Neural progenitor cell (in vitro differentiated cells): ENCODE data around the gene COX7A2L. TPM values are rescaled to one million over a fixed set of nuclear protein-coding genes. Genes with fewer than 3 reads are reported as not detected.

Source experiments
- DNase-seq: peaks from one replicate; pipeline ENCODE4 v3.0.0-alpha.2; 2016; ENCODE audit warnings: low spot score
- H2AFZ ChIP-seq: fragments of 200-600 bp; sonication (generic); replicated peaks from 2 replicates; pipeline ENCODE4 v1.6.1; 2016; ENCODE audit warnings: antibody characterized with exemption
- H3F3A ChIP-seq: fragments of 200-600 bp; sonication (generic); 2 replicates; pipeline ENCODE4 v1.6.1; 2016; ENCODE audit warnings: antibody characterized with exemption, low read depth
- H3K27ac ChIP-seq: fragments of 200-600 bp; sonication (generic); 2 replicates; pipeline ENCODE4 v1.5.1; 2016; ENCODE audit warnings: mild to moderate bottlenecking
- H3K27me3 ChIP-seq: fragments of 200-600 bp; sonication (generic); 2 replicates; pipeline ENCODE4 v1.6.1; 2016; ENCODE audit warnings: mild to moderate bottlenecking, moderate library complexity
- H3K36me3 ChIP-seq: fragments of 200-600 bp; sonication (generic); 2 replicates; pipeline ENCODE4 v1.5.1; 2016
- H3K4me1 ChIP-seq: fragments of 200-600 bp; sonication (generic); 2 replicates; pipeline ENCODE4 v1.6.1; 2016; ENCODE audit warnings: mixed run types
- H3K4me2 ChIP-seq: fragments of 200-600 bp; sonication (generic); 2 replicates; pipeline ENCODE4 v1.6.1; 2016
- H3K4me3 ChIP-seq: fragments of 200-600 bp; sonication (generic); 2 replicates; pipeline ENCODE4 v1.5.1; 2016
- H3K79me2 ChIP-seq: fragments of 200-600 bp; sonication (generic); 2 replicates; pipeline ENCODE4 v1.6.1; 2016; ENCODE audit warnings: low read depth
- H3K9ac ChIP-seq: fragments of 200-600 bp; sonication (generic); 2 replicates; pipeline ENCODE4 v1.6.1; 2016
- H3K9me3 ChIP-seq: fragments of 200-600 bp; sonication (generic); 2 replicates; pipeline ENCODE4 v1.5.1; 2016; ENCODE audit warnings: low read depth
- H4K20me1 ChIP-seq: fragments of 200-600 bp; sonication (generic); 2 replicates; pipeline ENCODE4 v1.6.1; 2016; ENCODE audit warnings: low read depth
- H3K27ac Mint-ChIP-seq: 3 replicates; pipeline ENCODE4 v1.8.0; 2021; ENCODE audit warnings: mixed read lengths
- H3K27me3 Mint-ChIP-seq: 2 replicates; pipeline ENCODE4 v1.8.0; 2022; ENCODE audit warnings: low read depth, mild to moderate bottlenecking, inconsistent platforms, moderate library complexity, mixed read lengths; ENCODE audit not compliant: insufficient read depth
- H3K36me3 Mint-ChIP-seq: 3 replicates; pipeline ENCODE4 v1.8.0; 2021; ENCODE audit warnings: mixed read lengths
- H3K4me1 Mint-ChIP-seq: 3 replicates; pipeline ENCODE4 v1.8.0; 2021; ENCODE audit warnings: mixed read lengths
- H3K4me3 Mint-ChIP-seq: 3 replicates; pipeline ENCODE4 v1.8.0; 2021; ENCODE audit warnings: mild to moderate bottlenecking, moderate library complexity, mixed read lengths
- H3K9me3 Mint-ChIP-seq: 3 replicates; pipeline ENCODE4 v1.8.0; 2020; ENCODE audit warnings: mixed read lengths
- CTCF ChIP-seq: fragments of 200-600 bp; sonication (generic); IDR thresholded peaks from 2 replicates; pipeline ENCODE4 v1.5.1; 2017; ENCODE audit warnings: antibody characterized with exemption, mild to moderate bottlenecking
- EZH2 ChIP-seq: fragments of 200-600 bp; sonication (generic); IDR thresholded peaks from 2 replicates; pipeline ENCODE4 v1.6.1; 2017; ENCODE audit warnings: antibody characterized with exemption, mild to moderate bottlenecking, moderate library complexity
- EZH2phosphoT487 ChIP-seq: fragments of 200-600 bp; sonication (generic); IDR thresholded peaks from 2 replicates; pipeline ENCODE4 v1.6.1; 2017; ENCODE audit warnings: antibody characterized with exemption
- total RNA-seq: library from RNA; depleted of rRNA; stranded (reverse); fragments of >200 nt; gene quantifications from 2 replicates; pipeline ENCODE4 v1.2.3, GENCODE V29; 2015; ENCODE audit warnings: low replicate concordance

The COX7A2L gene
- total RNA-seq: 212 and 292 TPM in 2 replicates

- Mint-ChIP-seq H3K27me3 (peaks cover 5% of the 10 kb centered on the region), H3K4me3 (peak within 1 kb of the TSS; percentile 92), H3K36me3 (no peaks in the 10 kb centered on the region), H3K9me3 (no peaks in the 10 kb centered on the region), H3K4me1 (peaks cover 27% of the 10 kb centered on the region), H3K27ac (peak within 1 kb of the TSS; percentile 100)
- H3K27me3 ChIP-seq: peaks cover 5% of the 10 kb centered on the region
- peaks cover 27% of the 10 kb centered on the region for H4K20me1 ChIP-seq
- TF ChIP-seq EZH2phosphoT487 (no peak), CTCF (peak; percentile 44)
- H3K79me2 ChIP-seq: peaks cover 49% of the 10 kb centered on the region
- peak within 1 kb of the TSS; percentile 84 for H3K27ac ChIP-seq
- peak within 1 kb of the TSS; percentile 89 for H3K9ac ChIP-seq
- H3K4me2 ChIP-seq: peak within 1 kb of the TSS; percentile 93
- peak; percentile 97 for DNase-seq
- H2AFZ ChIP-seq: peak within 1 kb of the TSS; percentile 90
- peaks cover 7% of the 10 kb centered on the region for H3F3A ChIP-seq
- H3K36me3 ChIP-seq: no peaks in the 10 kb centered on the region
- H3K4me1 ChIP-seq: peaks cover 18% of the 10 kb centered on the region
- no peaks in the 10 kb centered on the region for H3K9me3 ChIP-seq
- peak within 1 kb of the TSS; percentile 81 for H3K4me3 ChIP-seq
Measured at GRCh38 chr2:42360890-42361727, at the start of gene COX7A2L. TSS of gene COX7A2L (minus strand) at chr2:42361217. CDS start at chr2:42361161, 56 bp downstream.

- H3K36me3 ChIP-seq: no peaks in the 10 kb centered on the region
- H3K4me2 ChIP-seq: no peak overlapping the region
- H3F3A ChIP-seq: no peaks in the 10 kb centered on the region
- no peaks in the 10 kb centered on the region for H3K9me3 ChIP-seq
- no peak overlapping the region for H3K27ac Mint-ChIP-seq
- no peak for TF ChIP-seq CTCF
- TF ChIP-seq EZH2phosphoT487: no peak
- TF ChIP-seq EZH2: no peak
- H3K27ac ChIP-seq: no peak overlapping the region
- no peaks in the 10 kb centered on the region for H3K36me3 Mint-ChIP-seq
- H3K4me1 Mint-ChIP-seq: no peaks in the 10 kb centered on the region
- H2AFZ ChIP-seq: no peak overlapping the region
- no peaks in the 10 kb centered on the region for H3K27me3 ChIP-seq
- H3K9me3 Mint-ChIP-seq: peaks cover 5% of the 10 kb centered on the region
- H3K27me3 Mint-ChIP-seq: no peaks in the 10 kb centered on the region
- H3K4me1 ChIP-seq: no peaks in the 10 kb centered on the region
- H3K9ac ChIP-seq: no peak overlapping the region
- no peaks in the 10 kb centered on the region for H3K79me2 ChIP-seq
- no peak overlapping the region for H3K4me3 ChIP-seq
- no peak overlapping the region for H3K4me3 Mint-ChIP-seq
- no peaks in the 10 kb centered on the region for H4K20me1 ChIP-seq
- no peak for DNase-seq
Measured at GRCh38 chr2:42408009-42408408, 47.0 kb upstream of the COX7A2L start.

DNA sequence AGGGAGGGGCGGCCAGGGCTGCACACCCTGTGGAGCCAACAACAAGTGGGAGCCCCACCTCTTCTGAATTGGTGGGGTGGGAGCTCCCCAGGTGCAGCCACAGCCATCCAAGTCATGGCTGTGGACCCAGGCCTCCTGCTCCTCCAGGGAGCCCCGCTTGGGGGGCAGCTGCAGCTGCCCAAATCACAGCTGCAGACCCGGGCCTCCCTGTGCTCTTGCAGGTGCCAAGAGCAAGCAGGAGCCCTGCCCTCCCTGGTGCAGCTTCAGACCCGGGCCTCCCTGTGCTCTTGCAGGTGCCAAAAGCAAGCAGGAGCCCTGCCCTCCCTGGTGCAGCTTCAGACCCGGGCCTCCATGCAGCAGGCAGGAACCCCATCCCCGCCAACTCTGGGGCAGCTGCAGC is 46.5 kb upstream of the COX7A2L start:
- no peaks in the 10 kb centered on the region for H3F3A ChIP-seq
- no peak overlapping the region for H3K4me3 ChIP-seq

More for the DNA sequence above, 46.5 kb upstream of the COX7A2L start:
- Histone ChIP-seq H3K4me1 (no peaks in the 10 kb centered on the region), H3K27ac (no peak overlapping the region), H3K36me3 (no peaks in the 10 kb centered on the region), H3K27me3 (no peaks in the 10 kb centered on the region), H2AFZ (no peak overlapping the region), H3K79me2 (no peaks in the 10 kb centered on the region), H3K4me2 (no peak overlapping the region), H3K9me3 (no peaks in the 10 kb centered on the region), H4K20me1 (no peaks in the 10 kb centered on the region), H3K9ac (no peak overlapping the region)
- Mint-ChIP-seq H3K27ac (no peak overlapping the region), H3K27me3 (no peaks in the 10 kb centered on the region), H3K4me3 (no peak overlapping the region), H3K4me1 (no peaks in the 10 kb centered on the region), H3K36me3 (no peaks in the 10 kb centered on the region), H3K9me3 (peaks cover 5% of the 10 kb centered on the region)
- no peak for DNase-seq
- no peak for TF ChIP-seq EZH2phosphoT487
- TF ChIP-seq CTCF: no peak
- TF ChIP-seq EZH2: no peak
